Astrocyte (in vitro differentiated cells and primary cell): ENCODE results near the gene NRAS. TPM values are rescaled to one million over a fixed set of nuclear protein-coding genes. Genes with fewer than 3 reads are reported as not detected.

Experiments used
- DNase-seq: peaks from one replicate; pipeline ENCODE4 v3.0.0-alpha.2; 2010; ENCODE audit warnings: low read depth
- FAIRE-seq: peaks from 2 replicates; lab custom pipeline; 2011; peaks lifted over from hg19 to GRCh38; lab: Jason Lieb, UNC
- H2AFZ ChIP-seq: 2 replicates; pipeline ENCODE4 v1.6.0; 2012; ENCODE audit warnings: low read depth, low read length, inconsistent platforms
- H3K27ac ChIP-seq: 2 replicates; pipeline ENCODE4 v1.5.1; 2011; ENCODE audit warnings: low read depth, low read length, inconsistent platforms
- H3K27me3 ChIP-seq: 2 replicates; pipeline ENCODE4 v1.6.0; 2011; ENCODE audit warnings: low read length, inconsistent platforms; ENCODE audit not compliant: insufficient read depth
- H3K36me3 ChIP-seq: 2 replicates; pipeline ENCODE4 v1.5.1; 2011; ENCODE audit warnings: low read length, inconsistent platforms; ENCODE audit not compliant: insufficient read depth
- H3K4me1 ChIP-seq: 2 replicates; pipeline ENCODE4 v1.5.1; 2011; ENCODE audit warnings: low read length, inconsistent platforms; ENCODE audit not compliant: insufficient read depth
- H3K4me2 ChIP-seq: 2 replicates; pipeline ENCODE4 v1.6.0; 2012; ENCODE audit warnings: low read length, inconsistent platforms
- H3K4me3 ChIP-seq: 2 replicates; pipeline ENCODE4 v1.5.1; 2011; ENCODE audit warnings: low read depth, mild to moderate bottlenecking, low read length, inconsistent platforms; ENCODE audit not compliant: insufficient read depth
- H3K79me2 ChIP-seq: 2 replicates; pipeline ENCODE4 v1.6.0; 2012; ENCODE audit warnings: mild to moderate bottlenecking, low read length, inconsistent platforms; ENCODE audit not compliant: insufficient read depth
- H3K9ac ChIP-seq: 2 replicates; pipeline ENCODE4 v1.6.0; 2012; ENCODE audit warnings: mild to moderate bottlenecking, low read length, inconsistent platforms
- H3K9me3 ChIP-seq: 2 replicates; pipeline ENCODE4 v1.5.1; 2012; ENCODE audit warnings: low read depth, mild to moderate bottlenecking, low read length, inconsistent platforms; ENCODE audit not compliant: insufficient read depth
- H4K20me1 ChIP-seq: 2 replicates; pipeline ENCODE4 v1.6.0; 2012; ENCODE audit warnings: low read length, inconsistent platforms; ENCODE audit not compliant: insufficient read depth
- H3K27ac Mint-ChIP-seq: one replicate; pipeline ENCODE4 v1.8.0; 2021; ENCODE audit warnings: mild to moderate bottlenecking, mixed read lengths; ENCODE audit not compliant: unreplicated experiment
- H3K27me3 Mint-ChIP-seq: one replicate; pipeline ENCODE4 v1.8.0; 2021; ENCODE audit warnings: low read depth, mixed read lengths; ENCODE audit not compliant: unreplicated experiment
- H3K36me3 Mint-ChIP-seq: one replicate; pipeline ENCODE4 v1.8.0; 2021; ENCODE audit warnings: low read depth, mixed read lengths; ENCODE audit not compliant: unreplicated experiment
- H3K4me1 Mint-ChIP-seq: one replicate; pipeline ENCODE4 v1.8.0; 2021; ENCODE audit warnings: low read depth, mixed read lengths; ENCODE audit not compliant: unreplicated experiment
- H3K4me3 Mint-ChIP-seq: one replicate; pipeline ENCODE4 v1.8.0; 2021; ENCODE audit warnings: mild to moderate bottlenecking, moderate library complexity, mixed read lengths; ENCODE audit not compliant: unreplicated experiment
- H3K9me3 Mint-ChIP-seq: one replicate; pipeline ENCODE4 v1.8.0; 2021; ENCODE audit warnings: mild to moderate bottlenecking, mixed read lengths; ENCODE audit not compliant: unreplicated experiment
- EZH2 ChIP-seq: IDR thresholded peaks from 2 replicates; pipeline ENCODE4 v1.6.1; 2012; ENCODE audit warnings: mild to moderate bottlenecking, low read length, inconsistent platforms; ENCODE audit not compliant: insufficient read depth
- total RNA-seq: library from RNA; stranded (reverse); gene quantifications from 2 replicates; pipeline ENCODE4 v1.2.1, GENCODE V29; 2021
- TF ChIP-seq, protein P1 (sequence below): IDR thresholded peaks from 2 replicates; pipeline ENCODE4 v1.5.1; 2011; ENCODE audit warnings: low read depth, mild to moderate bottlenecking, inconsistent platforms, low read length, moderate library complexity; ENCODE audit not compliant: insufficient read depth

NRAS gene
- total RNA-seq, 1 donor from 2014 or later = 63.8 TPM

DNA sequence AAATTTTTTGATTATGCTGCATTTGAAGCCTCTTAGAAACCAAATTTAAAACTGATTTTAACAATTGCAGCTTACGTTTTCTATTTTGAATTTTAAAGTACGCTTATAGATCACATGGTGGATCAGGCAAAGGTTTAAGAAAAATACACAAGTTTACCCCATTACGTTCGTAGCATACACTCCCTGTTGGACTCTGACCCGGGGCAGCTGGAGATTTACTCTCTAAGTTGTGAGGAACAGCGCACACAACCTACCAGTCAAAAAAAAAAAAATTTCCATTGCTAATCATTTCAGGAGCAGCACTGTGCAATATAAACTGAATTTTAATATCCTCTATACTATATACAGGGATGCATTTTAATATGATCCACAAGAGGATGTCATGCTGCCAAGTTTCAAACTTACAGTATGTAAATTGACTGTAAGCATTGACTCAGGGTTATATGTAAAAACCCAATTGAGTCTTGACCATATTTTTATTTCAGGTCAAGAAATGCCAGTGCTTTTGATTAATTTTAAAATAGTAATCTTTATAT is 20.8 kb upstream of the NRAS start:
- TF ChIP-seq EZH2 = no peak
- TF ChIP-seq, protein P1, sequence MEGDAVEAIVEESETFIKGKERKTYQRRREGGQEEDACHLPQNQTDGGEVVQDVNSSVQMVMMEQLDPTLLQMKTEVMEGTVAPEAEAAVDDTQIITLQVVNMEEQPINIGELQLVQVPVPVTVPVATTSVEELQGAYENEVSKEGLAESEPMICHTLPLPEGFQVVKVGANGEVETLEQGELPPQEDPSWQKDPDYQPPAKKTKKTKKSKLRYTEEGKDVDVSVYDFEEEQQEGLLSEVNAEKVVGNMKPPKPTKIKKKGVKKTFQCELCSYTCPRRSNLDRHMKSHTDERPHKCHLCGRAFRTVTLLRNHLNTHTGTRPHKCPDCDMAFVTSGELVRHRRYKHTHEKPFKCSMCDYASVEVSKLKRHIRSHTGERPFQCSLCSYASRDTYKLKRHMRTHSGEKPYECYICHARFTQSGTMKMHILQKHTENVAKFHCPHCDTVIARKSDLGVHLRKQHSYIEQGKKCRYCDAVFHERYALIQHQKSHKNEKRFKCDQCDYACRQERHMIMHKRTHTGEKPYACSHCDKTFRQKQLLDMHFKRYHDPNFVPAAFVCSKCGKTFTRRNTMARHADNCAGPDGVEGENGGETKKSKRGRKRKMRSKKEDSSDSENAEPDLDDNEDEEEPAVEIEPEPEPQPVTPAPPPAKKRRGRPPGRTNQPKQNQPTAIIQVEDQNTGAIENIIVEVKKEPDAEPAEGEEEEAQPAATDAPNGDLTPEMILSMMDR = no peak
- H3K27me3 Mint-ChIP-seq = no peaks in the 10 kb centered on the region
- H3K4me1 Mint-ChIP-seq = peaks cover 5% of the 10 kb centered on the region
- H3K4me1 ChIP-seq = no peaks in the 10 kb centered on the region
- H3K27ac ChIP-seq = no peak overlapping the region
- H4K20me1 ChIP-seq = peaks cover 68% of the 10 kb centered on the region
- H3K27me3 ChIP-seq = no peaks in the 10 kb centered on the region
- peaks cover 17% of the 10 kb centered on the region for H3K36me3 Mint-ChIP-seq
- no peak overlapping the region for H3K4me2 ChIP-seq
- no peaks in the 10 kb centered on the region for H3K9me3 ChIP-seq
- H3K4me3 ChIP-seq = no peak overlapping the region
- H3K79me2 ChIP-seq = peaks cover 86% of the 10 kb centered on the region
- DNase-seq (no peak), FAIRE-seq (no peak)
- H2AFZ ChIP-seq = no peak overlapping the region
- H3K4me3 Mint-ChIP-seq = no peak overlapping the region
- peaks cover 78% of the 10 kb centered on the region for H3K36me3 ChIP-seq
- no peak overlapping the region for H3K9ac ChIP-seq
- no peaks in the 10 kb centered on the region for H3K9me3 Mint-ChIP-seq
- H3K27ac Mint-ChIP-seq = no peak overlapping the region

DNA sequence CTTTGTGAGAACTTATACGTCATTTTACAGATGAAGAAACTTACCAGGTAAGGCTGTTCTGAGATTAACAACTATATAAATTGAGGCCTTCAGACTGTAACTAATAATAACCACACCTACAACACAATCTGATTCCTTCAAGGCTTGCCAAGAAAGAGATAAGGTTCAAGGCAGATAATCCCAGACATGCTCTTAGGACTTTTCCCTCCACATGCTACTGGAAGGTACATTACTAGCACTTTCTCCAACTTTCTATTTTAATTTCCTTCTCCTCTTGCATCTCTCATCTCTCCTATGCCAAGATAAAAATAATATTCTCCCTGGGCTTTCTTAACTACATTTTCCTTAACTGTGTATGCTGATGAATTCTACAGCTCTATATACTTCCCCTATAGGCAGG is 18.9 kb upstream of the NRAS start:
- H3K4me1 Mint-ChIP-seq = no peaks in the 10 kb centered on the region
- Histone ChIP-seq H3K4me1 (no peaks in the 10 kb centered on the region), H3K9me3 (no peaks in the 10 kb centered on the region), H2AFZ (no peak overlapping the region), H3K4me2 (no peak overlapping the region), H3K79me2 (peaks cover 84% of the 10 kb centered on the region), H4K20me1 (peaks cover 63% of the 10 kb centered on the region), H3K4me3 (no peak overlapping the region), H3K9ac (no peak overlapping the region), H3K27ac (no peak overlapping the region), H3K36me3 (peaks cover 84% of the 10 kb centered on the region), H3K27me3 (no peaks in the 10 kb centered on the region)
- no peaks in the 10 kb centered on the region for H3K27me3 Mint-ChIP-seq
- no peak for FAIRE-seq
- no peak overlapping the region for H3K4me3 Mint-ChIP-seq
- no peak for DNase-seq
- H3K9me3 Mint-ChIP-seq = no peaks in the 10 kb centered on the region
- H3K36me3 Mint-ChIP-seq = peaks cover 21% of the 10 kb centered on the region
- H3K27ac Mint-ChIP-seq = no peak overlapping the region
- TF ChIP-seq EZH2 = no peak
- TF ChIP-seq, protein P1 = no peak

DNA sequence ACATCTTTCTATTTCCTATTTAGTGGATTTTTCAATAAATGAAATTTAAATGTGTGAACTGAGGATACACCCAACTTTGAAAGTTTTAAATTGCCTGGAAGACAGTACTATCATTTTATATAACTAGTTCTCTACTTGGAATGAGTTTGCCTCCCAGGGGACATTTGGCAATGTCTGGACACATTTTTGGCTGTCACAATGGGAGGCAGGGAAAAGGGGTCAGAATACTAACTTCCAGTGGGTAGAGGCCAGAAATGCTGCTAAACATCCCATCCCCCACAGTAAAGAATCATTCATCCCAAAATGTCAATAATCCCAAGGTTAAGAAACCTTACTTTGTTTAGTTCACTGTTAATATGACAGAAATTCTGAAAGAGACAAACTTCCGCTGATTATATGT is 13.2 kb upstream of the NRAS start:
- H3K27ac Mint-ChIP-seq = no peak overlapping the region

More for the DNA sequence above, 13.2 kb upstream of the NRAS start:
- Histone ChIP-seq H3K9ac (no peak overlapping the region), H3K4me2 (no peak overlapping the region), H2AFZ (no peak overlapping the region), H3K4me3 (no peak overlapping the region), H4K20me1 (peaks cover 37% of the 10 kb centered on the region), H3K36me3 (peaks cover 77% of the 10 kb centered on the region), H3K79me2 (peaks cover 68% of the 10 kb centered on the region), H3K27me3 (no peaks in the 10 kb centered on the region), H3K4me1 (no peaks in the 10 kb centered on the region), H3K9me3 (no peaks in the 10 kb centered on the region), H3K27ac (no peak overlapping the region)
- FAIRE-seq = no peak
- TF ChIP-seq, protein P1 = no peak
- TF ChIP-seq EZH2 = no peak
- Mint-ChIP-seq H3K27me3 (no peaks in the 10 kb centered on the region), H3K4me3 (no peak overlapping the region), H3K9me3 (no peaks in the 10 kb centered on the region), H3K36me3 (peaks cover 16% of the 10 kb centered on the region), H3K4me1 (peaks cover 4% of the 10 kb centered on the region)
- DNase-seq = no peak
